ENCODE results near the gene TLE3. TPM values are rescaled to one million over a fixed set of nuclear protein-coding genes. Genes with fewer than 3 reads are reported as not detected.
A peak's percentile ranks its signal among the peaks of the same experiment; 100 is the strongest.

TLE3 gene
- total and polyA plus RNA-seq, 2 experiments from 2014 or later = 21.2 to 45.9 TPM

GRCh38 chr15:70088887-70089691 lies 8.6 kb downstream of the TLE3 start:
- peak overlapping the region; percentile 76 for H3K27ac ChIP-seq
- H2AFZ ChIP-seq = no peak overlapping the region
- H3K9me2 ChIP-seq (replicated peaks; ENCODE audit: insufficient read depth) = no peaks in the 10 kb centered on the region
- no peak overlapping the region for H3K4me3 ChIP-seq
- 33% methylated on average over 23 of the region's 23 CpGs for WGBS (ENCODE audit: low lambda C conversion rate, missing lambda C conversion rate)
- no peaks in the 10 kb centered on the region for H3K36me3 ChIP-seq (replicated peaks; ENCODE audit: insufficient read depth, low read depth)
- H3K9me3 ChIP-seq (ENCODE audit: low read depth) = no peaks in the 10 kb centered on the region
- H4K20me1 ChIP-seq (ENCODE audit: insufficient read depth, poor library complexity, severe bottlenecking) = peaks cover 66% of the 10 kb centered on the region
- H3K4me2 ChIP-seq = peak overlapping the region; percentile 64
- peak; percentile 34 for DNase-seq (ENCODE audit: low spot score)
- peaks cover 60% of the 10 kb centered on the region for H3K4me1 ChIP-seq (ENCODE audit: insufficient read depth)
- H3K79me2 ChIP-seq = peaks cover 90% of the 10 kb centered on the region
- H3K27me3 ChIP-seq = no peaks in the 10 kb centered on the region
- TF ChIP-seq, protein P1, sequence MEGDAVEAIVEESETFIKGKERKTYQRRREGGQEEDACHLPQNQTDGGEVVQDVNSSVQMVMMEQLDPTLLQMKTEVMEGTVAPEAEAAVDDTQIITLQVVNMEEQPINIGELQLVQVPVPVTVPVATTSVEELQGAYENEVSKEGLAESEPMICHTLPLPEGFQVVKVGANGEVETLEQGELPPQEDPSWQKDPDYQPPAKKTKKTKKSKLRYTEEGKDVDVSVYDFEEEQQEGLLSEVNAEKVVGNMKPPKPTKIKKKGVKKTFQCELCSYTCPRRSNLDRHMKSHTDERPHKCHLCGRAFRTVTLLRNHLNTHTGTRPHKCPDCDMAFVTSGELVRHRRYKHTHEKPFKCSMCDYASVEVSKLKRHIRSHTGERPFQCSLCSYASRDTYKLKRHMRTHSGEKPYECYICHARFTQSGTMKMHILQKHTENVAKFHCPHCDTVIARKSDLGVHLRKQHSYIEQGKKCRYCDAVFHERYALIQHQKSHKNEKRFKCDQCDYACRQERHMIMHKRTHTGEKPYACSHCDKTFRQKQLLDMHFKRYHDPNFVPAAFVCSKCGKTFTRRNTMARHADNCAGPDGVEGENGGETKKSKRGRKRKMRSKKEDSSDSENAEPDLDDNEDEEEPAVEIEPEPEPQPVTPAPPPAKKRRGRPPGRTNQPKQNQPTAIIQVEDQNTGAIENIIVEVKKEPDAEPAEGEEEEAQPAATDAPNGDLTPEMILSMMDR (IDR thresholded peaks at IDR 0.05; ENCODE audit: poor library complexity) = no peak
- TF ChIP-seq EZH2 (IDR thresholded peaks at IDR 0.05; ENCODE audit: borderline replicate concordance) (no peak), EZH2phosphoT487 (IDR thresholded peaks at IDR 0.05; ENCODE audit: low read depth, severe bottlenecking, unreplicated experiment) (no peak)

GRCh38 chr15:70088455-70088854 lies 9.3 kb downstream of the TLE3 start:
- no peak for DNase-seq (ENCODE audit: low spot score)
- Histone ChIP-seq H3K4me2 (peak overlapping the region; percentile 64), H3K79me2 (peaks cover 94% of the 10 kb centered on the region), H3K36me3 (replicated peaks; ENCODE audit: insufficient read depth, low read depth) (no peaks in the 10 kb centered on the region), H3K27ac (no peak overlapping the region), H2AFZ (no peak overlapping the region), H3K9me2 (replicated peaks; ENCODE audit: insufficient read depth) (no peaks in the 10 kb centered on the region), H3K27me3 (no peaks in the 10 kb centered on the region), H3K4me3 (no peak overlapping the region), H3K4me1 (ENCODE audit: insufficient read depth) (peaks cover 54% of the 10 kb centered on the region), H3K9me3 (ENCODE audit: low read depth) (no peaks in the 10 kb centered on the region), H4K20me1 (ENCODE audit: insufficient read depth, poor library complexity, severe bottlenecking) (peaks cover 66% of the 10 kb centered on the region)
- 73% methylated on average over 3 of the region's 3 CpGs for WGBS (ENCODE audit: low lambda C conversion rate, missing lambda C conversion rate)
- TF ChIP-seq EZH2phosphoT487 (IDR thresholded peaks at IDR 0.05; ENCODE audit: low read depth, severe bottlenecking, unreplicated experiment) (no peak), EZH2 (IDR thresholded peaks at IDR 0.05; ENCODE audit: borderline replicate concordance) (no peak)
- TF ChIP-seq, protein P1 (IDR thresholded peaks at IDR 0.05; ENCODE audit: poor library complexity) = no peak

DNA sequence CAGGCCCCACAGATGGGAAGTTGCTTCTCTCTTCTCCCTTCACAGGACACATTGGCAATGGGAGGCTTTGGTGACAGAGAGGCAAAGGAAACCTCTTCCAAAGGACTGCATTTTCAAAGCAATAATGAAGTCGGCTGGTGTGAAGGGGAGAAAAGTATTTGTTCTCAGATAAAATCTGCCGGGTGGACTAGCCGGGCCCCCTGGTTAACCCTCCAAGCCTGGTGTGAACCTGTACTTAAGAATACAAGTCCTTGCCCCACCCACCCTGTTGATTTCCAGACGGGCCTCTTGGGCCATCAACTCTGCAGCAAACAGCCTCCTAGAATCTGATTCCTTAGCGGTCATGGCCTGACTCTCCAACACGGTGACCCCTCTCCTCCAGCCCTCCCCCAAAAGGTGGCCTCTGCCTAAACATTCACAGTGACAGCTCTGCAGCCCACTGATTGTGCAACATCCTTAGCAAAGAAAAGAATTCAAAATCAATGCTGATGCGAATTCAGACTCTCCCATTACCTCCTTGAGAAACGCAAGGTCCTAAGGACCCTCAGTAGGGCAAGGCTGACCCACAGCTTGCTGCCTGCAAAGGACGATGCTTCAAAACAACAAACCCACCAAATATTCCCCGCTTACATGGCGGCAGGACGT lies 9.9 kb downstream of the TLE3 start:
- Histone ChIP-seq H3K9me2 (replicated peaks; ENCODE audit: insufficient read depth) (no peaks in the 10 kb centered on the region), H3K79me2 (peaks cover 92% of the 10 kb centered on the region), H3K4me1 (ENCODE audit: insufficient read depth) (peaks cover 48% of the 10 kb centered on the region), H3K36me3 (replicated peaks; ENCODE audit: insufficient read depth, low read depth) (no peaks in the 10 kb centered on the region), H4K20me1 (ENCODE audit: insufficient read depth, poor library complexity, severe bottlenecking) (peaks cover 65% of the 10 kb centered on the region), H3K4me2 (peak overlapping the region; percentile 64), H3K9me3 (ENCODE audit: low read depth) (no peaks in the 10 kb centered on the region), H2AFZ (no peak overlapping the region), H3K4me3 (no peak overlapping the region), H3K27me3 (no peaks in the 10 kb centered on the region), H3K27ac (no peak overlapping the region)
- no peak for TF ChIP-seq EZH2 (IDR thresholded peaks at IDR 0.05; ENCODE audit: borderline replicate concordance)
- no peak for TF ChIP-seq EZH2phosphoT487 (IDR thresholded peaks at IDR 0.05; ENCODE audit: low read depth, severe bottlenecking, unreplicated experiment)
- TF ChIP-seq, protein P1 (IDR thresholded peaks at IDR 0.05; ENCODE audit: poor library complexity) = no peak
- 62% methylated on average over 12 of the region's 12 CpGs for WGBS (ENCODE audit: low lambda C conversion rate, missing lambda C conversion rate)
- DNase-seq (ENCODE audit: low spot score) = no peak

Data from hepatocyte (in vitro differentiated cells).